Activated B cell treated with CpG ODN at 0.5 μM for 24 hours (primary cell): ENCODE results near the gene DNASE1L2. TPM values are rescaled to one million over a fixed set of nuclear protein-coding genes. Genes with fewer than 3 reads are reported as not detected.

Experiments used
- ATAC-seq: fragments of 200-7000 bp; cut with Tn5 transposase; one replicate; pipeline ENCODE4 v1.10.0; 2021; ENCODE audit warnings: low read depth, mild to moderate bottlenecking, moderate library complexity
- CTCF ChIA-PET: fragments of 350-600 bp; sonication (Branson Sonifier 250); formaldehyde crosslinking; loops from one replicate; lab custom pipeline; 2021; ENCODE audit warnings: antibody characterized with exemption; lab: Charles Lee
- POLR2A ChIA-PET: fragments of 350-600 bp; sonication (Branson Sonifier 250); formaldehyde crosslinking; loops from one replicate; lab custom pipeline; 2021; ENCODE audit warnings: antibody characterized with exemption; lab: Charles Lee
- DNase-seq: peaks from one replicate; pipeline ENCODE4 v3.0.0; 2022
- H3K27ac Mint-ChIP-seq: one replicate; pipeline ENCODE4 v1.8.0; 2020; ENCODE audit warnings: mixed read lengths
- H3K27me3 Mint-ChIP-seq: one replicate; pipeline ENCODE4 v1.8.0; 2021; ENCODE audit warnings: mixed read lengths
- H3K36me3 Mint-ChIP-seq: one replicate; pipeline ENCODE4 v1.8.0; 2021; ENCODE audit warnings: low read depth, mixed read lengths
- H3K4me1 Mint-ChIP-seq: one replicate; pipeline ENCODE4 v1.8.0; 2021; ENCODE audit warnings: mixed read lengths
- H3K4me3 Mint-ChIP-seq: one replicate; pipeline ENCODE4 v1.8.0; 2020; ENCODE audit warnings: mild to moderate bottlenecking, mixed read lengths
- H3K9me3 Mint-ChIP-seq: one replicate; pipeline ENCODE4 v1.8.0; 2020; ENCODE audit warnings: mixed read lengths
- CTCF ChIP-seq: fragments of 200-600 bp; IDR thresholded peaks from one replicate; pipeline ENCODE4 v1.8.0; 2022; ENCODE audit warnings: antibody characterized with exemption, mild to moderate bottlenecking
- intact Hi-C: fragments of 100-400 bp; cut with micrococcal nuclease; formaldehyde crosslinking; loops from one replicate; pipeline ENCODE4 v1.15.1; 2024
- total RNA-seq: library from RNA; stranded (reverse); gene quantifications from 2 replicates; pipeline ENCODE4 v1.2.3, GENCODE V29; 2022

Gene DNASE1L2
- total RNA-seq, 1 donor from 2014 or later = 1.3 TPM

GRCh38 chr16:2282262-2282661 is 46.0 kb downstream of the DNASE1L2 start:
- Mint-ChIP-seq H3K4me3 (no peak overlapping the region), H3K4me1 (no peaks in the 10 kb centered on the region), H3K9me3 (no peaks in the 10 kb centered on the region), H3K27me3 (no peaks in the 10 kb centered on the region), H3K27ac (no peak overlapping the region), H3K36me3 (no peaks in the 10 kb centered on the region)
- intact Hi-C loops = no loop called here
- CTCF ChIA-PET = no interaction called here
- ATAC-seq = no peak
- no peak for TF ChIP-seq CTCF
- POLR2A ChIA-PET = no interaction called here
- DNase-seq = no peak

GRCh38 chr16:2282866-2283555 is 46.8 kb downstream of the DNASE1L2 start:
- Mint-ChIP-seq H3K36me3 (no peaks in the 10 kb centered on the region), H3K4me1 (no peaks in the 10 kb centered on the region), H3K27ac (no peak overlapping the region), H3K4me3 (no peak overlapping the region), H3K9me3 (no peaks in the 10 kb centered on the region), H3K27me3 (no peaks in the 10 kb centered on the region)
- CTCF ChIA-PET = no interaction called here
- no peak for ATAC-seq
- POLR2A ChIA-PET = no interaction called here
- intact Hi-C loops = no loop called here
- no peak for DNase-seq
- no peak for TF ChIP-seq CTCF

GRCh38 chr16:2284001-2284770 is 47.9 kb downstream of the DNASE1L2 start:
- no peak for ATAC-seq
- H3K4me3 Mint-ChIP-seq = no peak overlapping the region
- POLR2A ChIA-PET = no interaction called here
- intact Hi-C loops = no loop called here
- no peaks in the 10 kb centered on the region for H3K9me3 Mint-ChIP-seq
- DNase-seq = no peak
- no peak overlapping the region for H3K27ac Mint-ChIP-seq
- H3K27me3 Mint-ChIP-seq = no peaks in the 10 kb centered on the region
- TF ChIP-seq CTCF = no peak
- no peaks in the 10 kb centered on the region for H3K36me3 Mint-ChIP-seq
- H3K4me1 Mint-ChIP-seq = no peaks in the 10 kb centered on the region
- CTCF ChIA-PET = no interaction called here

- CTCF ChIA-PET = no interaction called here
- Mint-ChIP-seq H3K4me1 (no peaks in the 10 kb centered on the region), H3K27me3 (no peaks in the 10 kb centered on the region), H3K9me3 (no peaks in the 10 kb centered on the region), H3K4me3 (no peak overlapping the region), H3K36me3 (no peaks in the 10 kb centered on the region), H3K27ac (no peak overlapping the region)
- intact Hi-C loops = no loop called here
- DNase-seq (no peak), ATAC-seq (no peak)
- TF ChIP-seq CTCF = no peak
- POLR2A ChIA-PET = no interaction called here
Measured at GRCh38 chr16:2284797-2285576, 48.7 kb downstream of the DNASE1L2 start.

GRCh38 chr16:2285731-2286191 is 49.5 kb downstream of the DNASE1L2 start:
- POLR2A ChIA-PET = no interaction called here
- CTCF ChIA-PET = no interaction called here

More at GRCh38 chr16:2285731-2286191, 49.5 kb downstream of the DNASE1L2 start:
- no peaks in the 10 kb centered on the region for H3K4me1 Mint-ChIP-seq
- H3K27ac Mint-ChIP-seq = no peak overlapping the region
- H3K9me3 Mint-ChIP-seq = no peaks in the 10 kb centered on the region
- no peak for ATAC-seq
- DNase-seq = no peak
- no peaks in the 10 kb centered on the region for H3K27me3 Mint-ChIP-seq
- H3K4me3 Mint-ChIP-seq = no peak overlapping the region
- no peaks in the 10 kb centered on the region for H3K36me3 Mint-ChIP-seq
- intact Hi-C loops = no loop called here
- TF ChIP-seq CTCF = no peak
